Type B pancreatic cell (in vitro differentiated cells): ENCODE data around the gene OSBP2. TPM values are rescaled to one million over a fixed set of nuclear protein-coding genes. Genes with fewer than 3 reads are reported as not detected.

Source experiments
- DNase-seq: peaks from one replicate; pipeline ENCODE4 v3.0.0; 2021; ENCODE audit warnings: mixed read lengths; ENCODE audit not compliant: unreplicated experiment; ENCODE audit errors: extremely low spot score
- H3K27ac Mint-ChIP-seq: 2 replicates; pipeline ENCODE4 v1.8.0; 2021; ENCODE audit warnings: mild to moderate bottlenecking, mixed read lengths
- H3K27me3 Mint-ChIP-seq: 2 replicates; pipeline ENCODE4 v1.8.0; 2021; ENCODE audit warnings: mixed read lengths
- H3K36me3 Mint-ChIP-seq: 2 replicates; pipeline ENCODE4 v1.8.0; 2021; ENCODE audit warnings: mixed read lengths
- H3K4me1 Mint-ChIP-seq: one replicate; pipeline ENCODE4 v1.8.0; 2021; ENCODE audit warnings: mixed read lengths; ENCODE audit not compliant: unreplicated experiment
- H3K4me3 Mint-ChIP-seq: 2 replicates; pipeline ENCODE4 v1.8.0; 2021; ENCODE audit warnings: mild to moderate bottlenecking, mixed read lengths
- H3K9me3 Mint-ChIP-seq: 2 replicates; pipeline ENCODE4 v1.8.0; 2021; ENCODE audit warnings: mixed read lengths
- total RNA-seq: library from RNA; stranded (reverse); gene quantifications from 2 replicates; pipeline ENCODE4 v1.2.1, GENCODE V29; 2021; ENCODE audit warnings: low replicate concordance
- TF ChIP-seq, protein P1 (sequence below): fragments of 200-600 bp; sonication (generic); conservative IDR thresholded peaks from 2 replicates; pipeline ENCODE4 v1.5.0; 2021; ENCODE audit warnings: antibody characterized with exemption, mild to moderate bottlenecking

The OSBP2 gene
- total RNA-seq, 1 donor from 2014 or later = 8.1 TPM

DNA sequence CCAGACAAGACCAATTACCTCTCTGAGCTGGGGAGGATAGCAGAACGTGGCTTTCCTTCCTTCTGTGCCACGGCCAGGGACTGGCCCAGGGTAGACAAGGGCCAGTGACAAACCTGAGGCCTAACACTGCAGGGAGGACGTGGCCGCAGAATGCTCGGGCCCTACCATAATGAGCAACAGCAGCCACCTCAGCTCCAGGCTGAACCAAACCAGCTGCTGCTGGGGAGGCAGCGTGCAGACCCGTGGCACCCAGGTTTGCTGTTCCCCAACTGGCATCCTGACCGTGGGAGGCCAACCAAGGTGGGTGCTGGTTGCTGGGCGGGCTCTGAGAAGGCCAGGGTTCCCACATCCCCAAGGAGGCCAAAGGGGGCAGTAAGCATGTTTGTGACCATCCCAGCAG, 190.9 kb downstream of the OSBP2 start:
- TF ChIP-seq, protein P1, sequence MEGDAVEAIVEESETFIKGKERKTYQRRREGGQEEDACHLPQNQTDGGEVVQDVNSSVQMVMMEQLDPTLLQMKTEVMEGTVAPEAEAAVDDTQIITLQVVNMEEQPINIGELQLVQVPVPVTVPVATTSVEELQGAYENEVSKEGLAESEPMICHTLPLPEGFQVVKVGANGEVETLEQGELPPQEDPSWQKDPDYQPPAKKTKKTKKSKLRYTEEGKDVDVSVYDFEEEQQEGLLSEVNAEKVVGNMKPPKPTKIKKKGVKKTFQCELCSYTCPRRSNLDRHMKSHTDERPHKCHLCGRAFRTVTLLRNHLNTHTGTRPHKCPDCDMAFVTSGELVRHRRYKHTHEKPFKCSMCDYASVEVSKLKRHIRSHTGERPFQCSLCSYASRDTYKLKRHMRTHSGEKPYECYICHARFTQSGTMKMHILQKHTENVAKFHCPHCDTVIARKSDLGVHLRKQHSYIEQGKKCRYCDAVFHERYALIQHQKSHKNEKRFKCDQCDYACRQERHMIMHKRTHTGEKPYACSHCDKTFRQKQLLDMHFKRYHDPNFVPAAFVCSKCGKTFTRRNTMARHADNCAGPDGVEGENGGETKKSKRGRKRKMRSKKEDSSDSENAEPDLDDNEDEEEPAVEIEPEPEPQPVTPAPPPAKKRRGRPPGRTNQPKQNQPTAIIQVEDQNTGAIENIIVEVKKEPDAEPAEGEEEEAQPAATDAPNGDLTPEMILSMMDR = no peak
- DNase-seq = no peak

DNA sequence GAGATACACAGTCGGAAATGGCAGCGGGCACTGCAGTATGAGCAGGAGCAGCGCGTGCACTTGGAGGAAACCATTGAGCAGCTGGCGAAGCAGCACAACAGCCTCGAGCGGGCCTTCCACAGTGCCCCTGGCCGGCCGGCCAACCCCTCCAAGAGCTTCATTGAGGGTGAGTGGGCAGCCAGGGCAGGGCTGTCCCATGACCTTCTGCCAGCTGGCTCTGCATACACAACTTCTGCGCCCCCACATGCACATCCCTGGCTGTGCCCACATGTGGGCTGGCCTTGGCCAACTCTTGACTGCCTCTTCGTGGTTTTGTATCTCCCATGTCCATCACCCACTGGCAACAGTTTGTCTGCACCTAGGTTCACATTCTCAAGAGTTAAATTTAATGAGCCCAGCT, 192.8 kb downstream of the OSBP2 start:
- Mint-ChIP-seq H3K9me3 (no peaks in the 10 kb centered on the region), H3K27me3 (no peaks in the 10 kb centered on the region), H3K27ac (no peak overlapping the region), H3K36me3 (no peaks in the 10 kb centered on the region), H3K4me1 (peaks cover 8% of the 10 kb centered on the region), H3K4me3 (no peak overlapping the region)
- no peak for DNase-seq
- TF ChIP-seq, protein P1 = no peak

More for the DNA sequence above, 190.9 kb downstream of the OSBP2 start:
- H3K9me3 Mint-ChIP-seq = no peaks in the 10 kb centered on the region
- H3K27me3 Mint-ChIP-seq = no peaks in the 10 kb centered on the region
- H3K27ac Mint-ChIP-seq = no peak overlapping the region
- peaks cover 6% of the 10 kb centered on the region for H3K4me1 Mint-ChIP-seq
- no peaks in the 10 kb centered on the region for H3K36me3 Mint-ChIP-seq
- H3K4me3 Mint-ChIP-seq = no peak overlapping the region

DNA sequence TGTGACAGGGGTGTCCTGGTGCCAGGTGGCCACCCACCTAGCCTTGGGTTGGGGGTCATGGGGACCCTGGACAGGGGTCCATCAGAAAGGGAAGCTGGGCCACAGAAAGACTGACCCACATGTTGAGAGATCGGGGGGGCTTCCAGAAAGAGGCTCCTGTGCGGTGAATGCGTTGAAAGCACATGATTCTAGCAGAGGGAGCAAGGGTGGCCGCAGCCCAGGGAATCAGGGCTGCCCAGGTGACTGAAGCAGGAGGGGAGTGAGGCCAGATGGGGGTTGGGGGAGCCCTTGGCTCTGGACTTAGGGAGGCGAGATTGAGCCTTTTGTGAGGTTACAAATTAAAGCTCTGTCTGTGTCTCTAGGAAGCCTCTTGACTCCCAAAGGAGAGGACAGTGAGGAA, 193.2 kb downstream of the OSBP2 start:
- TF ChIP-seq, protein P1 = no peak
- no peaks in the 10 kb centered on the region for H3K9me3 Mint-ChIP-seq
- no peak for DNase-seq

DNA sequence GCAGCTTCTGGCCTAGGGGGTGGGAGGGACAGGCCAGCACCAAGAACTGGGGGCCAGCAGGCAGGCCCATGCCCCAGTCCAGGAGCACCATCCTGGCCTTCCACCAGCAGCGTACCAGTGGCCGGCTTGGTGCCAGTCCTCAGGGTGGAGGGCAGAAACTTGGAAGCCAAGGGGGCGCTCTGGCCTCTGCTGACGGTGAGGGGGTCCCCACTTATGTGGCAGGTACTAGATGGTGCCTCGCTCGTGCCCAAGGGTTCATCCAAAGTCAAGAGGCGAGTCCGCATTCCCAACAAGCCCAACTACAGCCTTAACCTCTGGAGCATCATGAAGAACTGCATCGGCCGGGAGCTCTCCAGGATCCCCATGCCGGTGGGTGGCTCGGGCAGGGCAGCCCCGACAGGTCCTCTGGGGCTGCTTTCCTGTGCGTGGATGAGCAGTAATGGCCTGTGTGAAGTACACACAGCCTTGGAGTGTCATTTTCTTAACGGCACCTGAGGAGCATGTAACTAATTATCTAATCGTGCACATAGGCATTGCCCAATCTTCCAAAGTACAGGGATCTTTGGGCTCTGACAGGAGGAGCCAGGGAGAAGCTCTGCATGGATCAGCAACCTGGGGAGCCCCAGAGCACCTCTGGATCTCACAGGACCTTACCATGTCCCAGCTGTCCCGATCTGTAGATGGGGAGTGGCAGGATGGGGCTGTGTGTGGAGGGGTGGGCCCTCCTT, 194.8 kb downstream of the OSBP2 start:
- no peak overlapping the region for H3K4me3 Mint-ChIP-seq
- no peaks in the 10 kb centered on the region for H3K9me3 Mint-ChIP-seq
- no peaks in the 10 kb centered on the region for H3K36me3 Mint-ChIP-seq
- peak; percentile 49 for DNase-seq
- H3K27me3 Mint-ChIP-seq = no peaks in the 10 kb centered on the region
- no peak overlapping the region for H3K27ac Mint-ChIP-seq
- TF ChIP-seq, protein P1 = no peak
- H3K4me1 Mint-ChIP-seq = peaks cover 12% of the 10 kb centered on the region

More for the DNA sequence above, 193.2 kb downstream of the OSBP2 start:
- Mint-ChIP-seq H3K4me1 (peaks cover 4% of the 10 kb centered on the region), H3K36me3 (no peaks in the 10 kb centered on the region), H3K27me3 (no peaks in the 10 kb centered on the region), H3K27ac (no peak overlapping the region), H3K4me3 (no peak overlapping the region)

DNA sequence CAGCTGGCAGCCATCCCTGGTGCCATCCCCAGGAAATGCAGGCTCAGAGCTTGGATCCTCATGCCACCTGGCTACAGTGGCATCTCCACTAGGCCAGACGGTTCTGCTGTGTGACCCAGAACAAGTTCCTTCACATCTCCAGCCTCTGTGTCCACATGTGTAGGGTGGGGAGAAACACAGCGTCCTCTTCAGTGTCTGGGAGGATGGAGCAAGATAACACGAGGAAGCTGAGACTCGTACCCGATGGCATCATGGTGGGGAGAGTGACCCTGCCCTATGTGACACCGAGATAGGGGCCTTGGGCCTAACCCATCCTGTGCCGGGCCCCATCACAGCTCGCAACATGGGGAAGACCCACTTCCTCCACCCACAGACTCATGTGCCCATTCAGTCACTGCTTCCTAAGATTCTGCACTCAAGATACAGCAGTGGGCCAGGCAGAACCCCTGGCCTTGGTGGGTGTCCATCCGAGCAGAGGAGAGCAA, 195.4 kb downstream of the OSBP2 start:
- TF ChIP-seq, protein P1 = no peak
- Mint-ChIP-seq H3K27me3 (no peaks in the 10 kb centered on the region), H3K4me3 (no peak overlapping the region), H3K36me3 (no peaks in the 10 kb centered on the region), H3K4me1 (peaks cover 13% of the 10 kb centered on the region), H3K27ac (no peak overlapping the region), H3K9me3 (no peaks in the 10 kb centered on the region)
- peak; percentile 54 for DNase-seq
